CD4-positive, alpha-beta T cell treated with Interleukin-2 at 100 ng/mL for 4 hours (primary cell): ENCODE data around the gene CCNL1.

Source experiments
- DNase-seq: peaks from one replicate; pipeline ENCODE4 v3.0.0-alpha.2; 2020; ENCODE audit warnings: low spot score

Gene CCNL1

DNA sequence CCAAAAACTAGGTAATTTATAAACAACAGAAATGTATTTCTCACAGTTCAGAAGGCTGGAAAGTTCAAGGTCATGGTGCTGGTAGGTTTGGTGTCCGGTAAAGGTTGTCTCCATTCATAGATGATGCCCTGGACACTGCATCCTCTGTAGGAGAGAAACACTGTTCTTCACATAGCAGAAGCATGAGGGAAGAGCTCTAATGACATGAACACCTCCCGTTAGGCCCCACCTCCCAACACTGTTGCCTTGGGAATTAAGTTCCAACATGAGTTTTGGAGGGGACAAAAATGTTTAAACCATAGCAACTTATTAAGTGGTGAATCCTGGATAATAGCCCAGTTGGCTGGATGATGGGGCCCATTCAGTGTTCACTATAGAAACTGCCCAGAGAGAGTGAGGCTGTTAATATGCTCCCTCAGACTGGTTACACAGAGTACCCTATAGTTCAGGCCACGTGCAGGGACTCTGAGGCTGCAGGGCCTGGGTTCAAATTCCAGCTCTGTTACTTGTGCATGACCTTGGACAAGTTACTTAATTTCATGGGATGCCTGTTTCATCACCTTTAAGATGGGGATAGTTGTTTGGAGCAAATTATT, 37.0 kb downstream of the CCNL1 start:
- no peak for DNase-seq

DNA sequence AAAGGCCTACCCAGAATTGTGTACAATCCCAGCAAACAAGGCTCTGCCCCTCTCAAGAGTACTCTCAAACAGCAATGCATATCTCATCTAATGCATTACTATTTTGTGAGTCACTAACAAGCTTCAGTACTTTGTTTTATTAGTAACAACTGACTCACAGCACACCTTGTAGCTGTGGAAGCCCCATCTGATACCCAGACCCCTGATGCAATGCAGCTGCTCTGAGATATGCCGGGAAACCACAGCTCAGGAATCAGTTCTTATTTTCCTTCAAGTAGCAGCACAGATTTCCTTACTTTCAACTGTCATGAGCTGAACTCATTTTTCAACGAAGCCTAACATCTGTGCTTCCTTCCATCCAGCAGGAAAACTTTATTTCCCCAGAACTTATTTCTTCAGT, 37.8 kb downstream of the CCNL1 start:
- no peak for DNase-seq

DNA sequence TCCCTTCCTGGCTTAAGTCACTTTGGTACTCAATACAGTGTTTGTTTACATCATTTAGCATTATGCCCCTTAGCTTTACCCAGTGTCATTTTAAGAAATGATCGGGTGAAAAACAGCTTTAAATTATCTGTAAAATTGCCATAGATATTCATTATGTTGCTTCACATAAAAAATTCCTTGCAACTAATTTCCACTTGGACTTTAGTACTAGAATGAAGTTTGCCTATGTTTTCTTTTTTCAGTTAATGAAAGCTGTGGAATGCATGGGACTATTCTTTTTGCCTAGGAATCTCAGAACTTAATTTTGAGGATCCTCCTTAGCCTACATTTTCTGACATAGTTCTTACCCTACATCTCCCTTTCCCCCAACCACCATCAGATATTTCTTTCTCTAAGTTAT, 38.4 kb downstream of the CCNL1 start:
- no peak for DNase-seq

DNA sequence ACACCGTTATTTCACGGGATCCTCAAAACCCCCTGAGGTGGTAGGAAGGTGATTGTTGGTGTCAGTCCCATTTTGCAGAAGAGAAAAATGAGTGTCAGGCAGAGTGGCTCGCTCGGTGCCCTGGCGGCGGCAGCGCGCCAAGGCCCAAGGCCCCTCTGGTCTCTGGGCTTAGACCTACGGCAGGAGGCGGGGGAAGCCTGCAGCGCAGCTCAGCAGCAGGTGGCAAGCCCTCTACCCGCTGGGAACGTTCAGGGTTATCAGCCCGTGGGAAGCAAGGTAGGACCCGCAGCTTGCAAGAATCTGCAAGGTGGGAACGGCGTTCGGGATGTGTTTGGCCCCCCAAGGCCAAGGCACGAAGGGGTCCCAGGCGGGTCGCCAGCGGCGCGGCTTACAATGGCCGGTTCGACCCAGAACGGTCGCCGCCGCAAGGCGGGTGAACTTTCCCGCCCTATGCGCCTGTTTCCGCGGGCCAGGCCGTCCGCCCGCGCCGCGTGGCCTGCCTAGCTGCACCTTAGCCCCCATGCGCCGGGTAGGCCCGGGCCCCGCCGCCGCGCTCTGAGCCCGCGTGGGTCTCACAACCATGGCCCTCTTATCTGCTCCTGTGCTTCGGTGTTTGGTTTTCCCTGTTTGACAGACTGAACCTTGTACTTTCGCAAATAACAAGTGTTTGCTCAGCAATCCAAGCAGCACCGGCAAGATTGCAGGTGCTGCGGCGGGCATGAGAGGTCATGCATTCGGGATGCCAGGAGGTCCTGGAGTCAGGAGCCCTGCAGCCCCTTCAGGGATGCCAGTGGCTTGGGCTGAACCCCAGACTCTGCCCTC, 39.7 kb downstream of the CCNL1 start:
- no peak for DNase-seq

DNA sequence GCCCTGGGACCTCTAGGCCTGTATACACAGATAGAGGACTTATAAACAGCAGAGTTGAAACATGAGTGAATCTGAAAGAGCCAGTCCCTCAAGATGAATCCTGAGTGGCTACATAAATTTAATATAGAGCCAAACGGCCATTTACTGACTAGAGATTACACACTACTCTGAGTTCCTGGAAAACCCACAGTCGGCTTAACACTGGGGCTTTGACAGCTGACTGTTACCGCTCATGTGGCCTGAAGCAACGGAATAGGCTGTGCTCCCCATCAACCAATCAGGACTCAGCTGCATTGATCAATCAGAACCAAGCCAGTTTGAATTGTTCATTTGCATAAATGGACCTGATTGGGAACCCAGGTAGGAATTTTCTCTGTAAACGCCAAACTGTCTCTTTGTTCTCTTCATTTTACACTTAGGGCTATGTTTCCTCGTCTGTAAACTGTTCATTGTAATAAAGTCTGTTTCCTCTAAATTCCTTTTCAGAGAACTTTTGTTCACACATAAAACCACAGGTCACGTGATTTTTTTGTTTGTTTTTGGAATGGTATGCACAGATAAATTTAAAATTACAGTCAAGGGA, 40.5 kb downstream of the CCNL1 start:
- DNase-seq: peak; percentile 82

DNA sequence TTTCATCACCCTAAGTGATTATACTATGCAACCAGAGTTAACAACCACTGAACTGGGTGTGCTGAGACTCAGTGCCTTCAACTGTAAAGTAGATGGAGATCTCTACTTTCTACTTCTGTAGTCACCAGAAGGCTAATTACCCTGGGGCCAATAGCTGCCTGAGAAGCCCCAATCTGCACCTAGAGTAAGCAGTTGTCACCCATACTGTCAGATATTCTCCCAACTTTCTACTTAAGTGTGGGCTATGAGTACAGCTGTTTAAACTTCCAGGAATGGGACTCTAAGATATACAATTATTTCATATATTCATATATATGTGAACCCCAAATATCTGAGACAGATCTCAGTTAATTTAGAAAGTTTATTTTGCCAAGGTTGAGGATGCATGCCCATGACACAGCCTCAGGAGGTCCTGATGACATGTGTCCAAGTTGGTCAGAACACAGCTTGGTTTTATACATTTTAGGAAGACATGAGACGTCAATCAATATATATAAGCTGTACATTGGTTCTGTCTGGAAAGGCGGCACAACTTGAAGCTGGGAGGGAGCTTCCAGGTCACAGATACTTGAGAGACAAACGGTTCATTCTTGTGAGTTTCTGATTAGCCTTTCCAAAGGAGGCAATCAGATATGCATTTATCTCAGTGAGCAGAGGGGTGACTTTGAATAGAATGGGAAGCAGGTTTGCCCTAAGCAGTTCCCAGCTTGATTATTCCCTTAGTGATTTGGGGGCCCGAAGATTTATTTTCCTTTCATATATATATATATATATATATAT, 41.9 kb downstream of the CCNL1 start:
- no peak for DNase-seq

DNA sequence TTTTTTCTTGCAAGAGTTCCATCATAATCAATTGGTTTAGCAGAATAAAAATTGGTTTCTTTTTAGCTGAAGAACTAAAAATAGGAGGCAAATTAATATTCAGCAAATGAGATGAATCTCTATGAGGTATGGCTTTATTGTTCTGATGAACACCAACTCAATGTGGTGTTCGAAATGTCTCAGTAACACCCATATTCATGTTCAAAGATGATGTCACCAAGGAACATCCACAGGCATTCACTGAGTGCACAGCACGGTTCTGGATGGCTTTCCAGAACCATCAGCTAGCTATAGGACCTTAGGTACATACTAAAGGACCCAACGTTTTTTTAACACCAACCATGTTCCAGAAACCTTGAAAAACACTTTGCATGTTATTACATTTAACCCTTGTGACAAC, 42.7 kb downstream of the CCNL1 start:
- no peak for DNase-seq

DNA sequence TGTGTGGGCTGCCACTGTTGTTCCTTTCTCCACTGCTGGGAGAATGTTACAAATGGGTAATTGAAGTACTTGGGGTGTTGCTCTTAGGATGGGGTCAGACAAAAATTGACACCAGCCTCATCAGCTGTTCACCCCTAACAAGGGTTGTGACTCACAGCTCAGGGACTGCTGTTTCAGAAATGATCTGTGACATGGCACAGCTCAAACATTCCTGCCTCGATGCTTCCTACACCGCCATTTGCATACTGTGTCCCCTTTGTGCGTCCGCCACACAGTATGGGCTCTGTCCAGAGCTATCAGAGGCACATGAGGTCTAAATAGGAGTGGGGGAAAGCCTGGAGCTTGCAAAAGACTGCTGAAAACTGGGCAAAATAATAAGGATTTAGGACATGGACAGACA, 43.9 kb downstream of the CCNL1 start:
- no peak for DNase-seq

DNA sequence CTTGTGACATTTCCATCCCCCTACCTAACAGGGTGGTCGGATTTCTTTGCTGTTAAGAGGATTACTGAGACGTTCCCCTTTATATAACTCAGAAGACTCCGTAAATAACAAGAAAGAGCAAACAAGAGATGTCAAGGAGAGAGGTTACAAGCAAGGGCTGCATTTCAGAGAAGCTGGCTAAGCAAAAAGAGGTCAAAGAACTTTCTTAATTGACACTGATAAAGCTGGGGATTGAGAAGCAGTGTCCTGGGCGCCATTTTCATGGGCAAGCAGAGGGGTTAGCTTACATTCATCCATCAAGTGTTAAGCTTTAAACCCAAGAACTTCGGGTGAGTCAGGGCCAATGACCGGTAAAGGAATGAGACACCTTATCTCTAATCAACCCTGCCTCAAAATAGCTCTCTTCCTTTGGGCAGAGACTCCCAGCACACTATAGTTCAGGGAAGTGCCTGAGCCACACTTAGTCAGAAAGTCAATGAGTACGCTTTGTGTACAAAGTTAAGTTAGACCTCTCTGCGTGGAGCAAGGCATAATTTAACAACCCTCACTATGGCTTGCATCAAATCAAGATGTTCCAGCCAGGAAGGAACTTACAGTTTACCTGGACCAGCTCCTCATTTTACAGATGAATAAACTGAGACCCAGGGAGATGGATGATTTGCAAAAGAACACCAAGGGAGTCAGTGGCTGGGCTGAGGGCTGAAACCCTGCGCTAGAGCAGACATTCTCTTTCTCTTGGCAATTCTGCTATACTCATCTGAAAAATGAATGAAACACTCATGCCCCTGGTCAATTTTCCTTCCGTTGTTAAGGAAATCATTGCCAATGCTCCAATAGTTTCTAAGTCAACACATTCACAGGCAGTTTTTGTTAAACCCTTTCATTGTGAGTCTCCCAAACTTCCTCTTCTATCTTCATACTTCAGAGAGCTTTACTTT, 44.6 kb downstream of the CCNL1 start:
- DNase-seq: no peak

DNA sequence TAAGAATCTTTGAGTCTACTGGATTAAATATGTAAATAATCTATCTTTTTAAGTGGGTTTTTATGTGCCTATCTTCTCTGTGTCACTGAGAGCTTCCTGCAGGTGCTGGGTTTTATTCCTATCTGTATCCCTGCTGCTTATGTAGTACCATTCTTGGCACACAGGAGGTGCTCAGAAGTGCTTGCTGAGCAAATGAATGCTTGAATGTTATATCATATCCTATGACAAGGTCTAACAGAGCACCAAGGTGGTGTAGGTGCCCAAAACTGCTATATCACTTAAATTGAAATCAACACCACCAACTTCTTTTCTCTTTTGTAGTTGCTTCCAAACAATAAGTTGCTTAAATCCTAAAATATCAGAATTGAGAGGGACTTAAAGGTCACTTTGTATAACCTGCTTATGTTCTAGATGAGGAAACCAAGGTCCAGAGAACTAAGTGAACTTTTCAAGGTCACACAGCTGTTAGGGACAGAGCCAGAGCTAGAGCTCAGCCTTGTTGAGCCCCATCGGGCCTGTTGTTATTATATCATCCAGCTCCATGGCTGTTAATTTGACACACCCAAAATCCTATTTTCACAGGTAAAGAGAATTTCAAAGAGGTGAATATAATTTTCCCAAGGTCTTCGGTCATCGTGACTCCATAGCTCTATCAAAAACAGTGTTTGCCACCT, 46.0 kb downstream of the CCNL1 start:
- no peak for DNase-seq

DNA sequence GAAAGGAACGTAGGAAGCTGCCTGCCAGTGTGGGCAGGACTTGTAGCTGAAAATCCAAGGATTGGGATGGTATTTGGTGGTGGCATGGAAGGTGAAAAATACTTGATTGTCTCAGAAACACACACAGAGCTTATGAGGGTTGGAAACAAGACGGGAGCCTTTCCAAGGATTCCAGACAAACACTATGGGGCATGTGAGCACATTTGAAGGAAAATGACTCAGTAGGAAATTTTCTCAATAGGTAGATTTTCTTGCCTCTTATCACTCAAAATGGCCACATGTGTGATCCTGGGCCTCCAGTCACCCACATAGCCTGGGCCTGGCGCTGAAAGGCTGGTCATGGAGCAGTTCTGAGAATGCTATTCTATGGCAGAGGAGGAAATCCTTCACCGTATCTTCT, 47.4 kb downstream of the CCNL1 start:
- no peak for DNase-seq

DNA sequence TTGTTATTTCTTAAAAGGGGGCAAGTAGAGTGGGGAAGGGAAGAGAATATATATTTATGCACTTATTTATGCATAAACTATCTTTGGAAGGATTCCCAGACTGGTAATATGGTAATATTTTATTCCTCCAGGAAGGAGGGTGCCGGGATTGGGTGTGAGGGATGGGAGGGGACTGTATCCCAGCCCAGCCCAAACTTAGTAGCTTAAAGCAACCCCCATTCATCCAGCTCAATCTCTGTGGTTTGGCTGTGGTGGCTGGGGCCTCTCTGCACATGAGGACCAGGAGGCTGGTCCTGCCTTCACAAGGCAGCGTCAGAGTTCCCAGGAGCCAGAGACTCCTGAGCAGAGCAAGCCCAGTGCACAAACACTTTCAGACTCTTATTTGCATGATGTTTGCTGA, 48.4 kb downstream of the CCNL1 start:
- no peak for DNase-seq

DNA sequence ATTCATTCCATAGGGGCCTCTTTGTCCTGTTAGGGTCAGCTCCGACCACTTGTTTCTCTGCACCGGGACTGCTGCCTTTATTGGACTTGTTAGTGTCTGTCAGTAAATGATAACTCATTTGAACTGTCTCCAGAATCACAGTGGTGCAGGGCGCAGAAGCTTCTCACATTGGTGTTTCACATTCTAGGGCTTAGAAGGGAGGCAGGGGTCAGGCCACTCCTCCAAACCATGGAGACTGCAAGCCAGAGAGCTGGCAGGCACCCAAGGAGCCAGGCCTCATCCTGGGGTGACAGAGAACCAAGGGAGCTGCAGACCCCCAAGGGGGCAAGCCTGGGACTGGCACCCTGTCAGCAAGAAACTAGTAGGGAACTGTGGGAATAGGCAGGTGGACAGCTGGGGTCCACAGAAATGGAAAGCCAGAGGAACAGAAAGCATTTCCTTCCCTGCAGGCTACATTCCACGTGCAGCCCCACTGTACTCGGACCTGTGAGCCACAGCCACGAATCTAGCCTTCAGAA, 49.1 kb downstream of the CCNL1 start:
- DNase-seq: no peak

DNA sequence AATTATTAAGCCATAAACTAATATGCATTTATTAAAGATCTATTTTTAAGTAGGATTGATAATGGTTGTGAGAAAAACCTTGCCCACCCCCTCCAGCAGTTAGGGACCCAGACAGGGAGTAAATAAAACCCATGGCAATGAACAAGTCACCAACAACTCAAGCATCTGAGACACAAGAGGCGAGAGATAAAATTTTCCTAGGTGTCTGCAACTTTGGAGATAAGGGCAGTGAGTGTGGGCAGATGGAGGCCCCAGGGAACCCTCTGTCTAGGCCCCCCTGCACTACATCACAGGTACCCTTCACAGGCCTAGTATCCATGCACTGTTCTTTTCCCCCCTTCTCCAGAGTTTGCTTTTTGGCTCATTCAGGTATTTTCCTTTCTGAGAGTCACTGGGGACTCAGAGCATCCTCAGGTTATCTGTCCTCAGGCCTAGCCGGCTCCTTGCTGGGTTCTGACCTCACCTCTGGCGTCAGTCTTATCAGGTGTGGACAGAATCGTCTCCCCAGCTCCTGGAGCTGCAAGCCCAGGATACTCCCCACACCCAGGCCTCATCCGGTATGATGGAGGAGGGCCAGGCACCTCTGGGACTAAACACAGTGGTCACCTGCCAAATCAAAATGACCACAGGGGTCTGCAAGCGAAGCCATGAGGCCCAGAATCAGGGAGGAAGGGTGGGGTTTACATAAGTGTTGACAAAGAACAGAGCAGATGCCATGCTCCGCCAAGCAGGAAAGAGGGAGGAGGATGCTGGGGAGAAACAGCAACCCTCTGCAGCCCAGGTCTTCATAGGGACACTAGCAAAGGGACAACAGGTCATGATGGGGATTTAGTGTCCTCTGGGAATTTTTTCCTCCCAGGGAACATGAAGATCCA, 50.4 kb downstream of the CCNL1 start:
- no peak for DNase-seq

DNA sequence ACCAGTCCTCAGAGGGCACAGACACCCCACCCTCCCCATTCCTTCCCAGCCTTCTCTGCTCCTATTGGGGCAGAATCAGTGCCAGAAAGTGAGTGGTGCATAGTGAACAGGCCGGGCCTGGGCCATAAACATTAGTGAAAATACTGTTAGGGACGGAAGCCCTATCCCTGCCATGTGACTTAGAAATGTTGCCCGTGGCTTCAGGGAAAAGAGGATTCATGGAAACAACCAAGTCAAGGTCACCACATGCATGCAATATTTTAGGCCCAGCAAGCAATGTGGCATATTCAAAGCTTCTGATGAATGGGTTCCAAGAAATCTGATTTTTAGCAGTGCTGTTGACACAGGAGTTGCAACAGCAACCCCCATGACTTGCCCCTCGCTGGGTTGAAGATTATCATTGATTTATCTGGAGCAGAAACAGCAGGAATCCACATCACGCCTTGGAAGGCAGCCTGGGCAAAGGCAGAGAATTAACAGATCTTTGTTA, 52.3 kb downstream of the CCNL1 start:
- DNase-seq: no peak

DNA sequence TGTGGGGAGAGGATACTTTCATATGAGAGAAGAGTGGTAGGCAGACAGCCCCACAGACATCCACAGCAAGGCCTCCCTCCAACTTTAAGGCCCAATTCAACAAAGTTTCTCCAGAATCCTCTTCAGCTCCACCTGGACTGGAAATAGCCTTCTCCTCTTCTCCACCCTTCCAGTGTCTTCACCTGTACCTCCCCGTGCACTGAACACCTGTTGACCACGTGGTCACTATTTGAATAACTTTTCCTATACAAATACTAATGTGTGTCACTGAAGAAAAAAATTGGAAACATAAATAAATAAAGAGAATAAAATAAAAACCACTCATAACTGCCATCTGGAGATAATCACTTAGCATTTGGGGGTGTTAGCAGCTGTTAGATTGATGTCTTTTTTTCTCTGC, 52.9 kb downstream of the CCNL1 start:
- no peak for DNase-seq

DNA sequence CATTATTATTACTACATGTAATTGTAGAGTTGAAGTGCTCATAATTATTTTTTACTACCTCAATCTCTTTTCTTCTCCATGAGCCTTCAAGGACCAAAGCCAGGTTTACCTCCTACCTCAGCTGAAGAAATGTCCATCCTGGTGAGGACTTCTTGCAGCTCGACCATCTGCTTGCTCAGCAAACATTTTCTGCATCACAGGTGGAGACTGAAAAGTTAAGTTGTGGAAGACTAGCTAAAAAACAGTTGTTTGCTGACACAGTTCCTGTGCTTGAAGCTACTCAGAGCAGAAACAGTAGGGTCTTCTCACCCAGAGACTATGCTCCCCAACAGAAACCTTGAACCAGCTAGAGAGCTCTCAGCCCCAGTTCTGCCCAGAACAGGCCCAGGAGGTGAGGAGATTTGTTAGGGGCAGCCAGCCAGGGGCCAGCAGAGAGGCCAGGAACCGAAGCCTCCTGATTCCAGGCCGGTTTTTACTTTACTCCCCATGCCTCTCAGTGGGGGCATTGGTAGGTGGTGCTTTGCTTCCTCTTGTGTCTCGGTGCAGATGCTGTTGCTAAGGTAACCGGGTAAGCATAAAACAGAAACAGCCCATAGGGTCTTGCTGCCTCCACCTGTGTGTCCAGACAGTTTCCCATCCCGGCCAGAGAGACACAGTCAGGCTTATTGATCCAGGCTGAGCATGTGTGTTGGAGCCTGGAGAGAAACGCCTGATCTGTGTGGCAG, 54.9 kb downstream of the CCNL1 start:
- peak; percentile 50 for DNase-seq

DNA sequence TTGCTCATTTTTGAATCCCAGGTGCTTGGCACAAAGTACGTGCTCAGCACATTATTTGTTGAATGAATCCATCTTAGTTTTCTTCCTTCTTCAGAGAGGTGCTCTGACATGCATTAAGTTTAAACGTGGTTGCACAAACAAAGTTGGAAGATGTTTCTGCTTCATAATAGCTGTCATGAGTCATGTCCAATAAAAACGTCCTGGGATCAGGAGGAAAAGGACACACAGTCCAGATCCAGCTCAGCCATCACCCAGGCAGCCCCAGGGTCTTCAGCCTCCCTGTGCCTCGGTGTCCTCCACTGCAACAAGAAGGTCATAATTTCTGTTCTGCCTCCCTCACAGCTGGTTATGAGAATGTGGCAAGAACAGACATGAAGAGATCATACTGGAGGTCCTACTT, 55.4 kb downstream of the CCNL1 start:
- DNase-seq: no peak

DNA sequence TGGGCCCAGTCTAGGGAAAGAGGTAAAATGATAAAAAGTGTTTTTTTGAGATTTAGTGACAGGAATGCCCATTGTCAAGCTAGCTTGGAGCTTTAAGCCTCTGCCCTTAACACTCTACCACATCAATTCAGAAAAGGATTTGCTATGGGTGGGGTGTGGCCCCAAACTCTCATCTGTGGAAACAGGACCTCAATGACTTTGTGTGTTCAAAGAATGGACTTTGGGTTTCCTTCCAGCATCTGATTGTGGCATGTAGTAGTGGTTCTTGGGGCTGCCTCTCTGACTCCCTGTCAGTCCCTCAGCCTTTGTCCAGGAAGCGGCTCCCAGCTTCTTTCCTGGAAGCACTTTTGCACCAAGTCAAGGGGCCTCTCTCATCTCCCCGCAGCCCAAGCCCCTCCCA, 56.1 kb downstream of the CCNL1 start:
- DNase-seq: no peak
